IPS-18c (cell line): ENCODE measurements around the gene HSPA8.

Experiments
- H3K4me3 ChIP-seq: 2 replicates; pipeline ENCODE4 v1.7.0; 2013; ENCODE audit warnings: low read depth, mild to moderate bottlenecking, low read length, moderate library complexity; ENCODE audit not compliant: insufficient read depth
- H3K9me3 ChIP-seq: one replicate; pipeline ENCODE4 v1.6.1; 2013; ENCODE audit warnings: mild to moderate bottlenecking, low read length, moderate library complexity; ENCODE audit not compliant: control insufficient read depth, insufficient read depth

The HSPA8 gene

GRCh38 chr11:123020968-123021367 lies 41.0 kb downstream of the HSPA8 start:
- Histone ChIP-seq H3K4me3 (no peak overlapping the region), H3K9me3 (no peaks in the 10 kb centered on the region)

GRCh38 chr11:123018702-123019101 lies 43.2 kb downstream of the HSPA8 start:
- H3K4me3 ChIP-seq = no peak overlapping the region
- no peaks in the 10 kb centered on the region for H3K9me3 ChIP-seq

GRCh38 chr11:123011510-123011909 lies 50.4 kb downstream of the HSPA8 start:
- Histone ChIP-seq H3K9me3 (no peaks in the 10 kb centered on the region), H3K4me3 (no peak overlapping the region)
